ENCODE data around the gene MRPL30.
"Not testable (repeated sequence)": the region's sequence is repeated elsewhere in the genome, so short reads cannot be mapped to it uniquely, and the experiment has no call there.

The MRPL30 gene

GRCh38 chr2:99187011-99187410 lies 6.0 kb downstream of the MRPL30 start:
- DNase-seq = no peak

GRCh38 chr2:99188357-99188756 lies 7.4 kb downstream of the MRPL30 start:
- DNase-seq = no peak

GRCh38 chr2:99190548-99190947 lies 9.6 kb downstream of the MRPL30 start:
- DNase-seq = no peak

- not testable (repeated sequence) for DNase-seq
Measured at GRCh38 chr2:99192364-99192763, 11.4 kb downstream of the MRPL30 start.

- DNase-seq = no peak
Measured at GRCh38 chr2:99198103-99198841, 17.3 kb downstream of the MRPL30 start.

- DNase-seq = no peak
Measured at GRCh38 chr2:99200076-99200800, 19.3 kb downstream of the MRPL30 start.

- no peak for DNase-seq
Measured at GRCh38 chr2:99201959-99202678, 21.1 kb downstream of the MRPL30 start.

GRCh38 chr2:99205491-99205890 lies 24.5 kb downstream of the MRPL30 start:
- DNase-seq = no peak

GRCh38 chr2:99216096-99216495 lies 35.1 kb downstream of the MRPL30 start:
- DNase-seq = no peak

GRCh38 chr2:99217929-99218501 lies 37.0 kb downstream of the MRPL30 start:
- no peak for DNase-seq

GRCh38 chr2:99233177-99233576 lies 52.2 kb downstream of the MRPL30 start:
- not testable (repeated sequence) for DNase-seq

GRCh38 chr2:99238599-99238998 lies 57.6 kb downstream of the MRPL30 start:
- DNase-seq = no peak

- DNase-seq = no peak
Measured at GRCh38 chr2:99240431-99240830, 59.4 kb downstream of the MRPL30 start.

- no peak for DNase-seq
Measured at GRCh38 chr2:99242151-99242550, 61.2 kb downstream of the MRPL30 start.
